ENCODE data around the gene ARHGAP44. TPM values are rescaled to one million over a fixed set of nuclear protein-coding genes. Genes with fewer than 3 reads are reported as not detected.

The ARHGAP44 gene
- total RNA-seq, 1 experiment from 2014 or later, result 7.3 TPM

DNA sequence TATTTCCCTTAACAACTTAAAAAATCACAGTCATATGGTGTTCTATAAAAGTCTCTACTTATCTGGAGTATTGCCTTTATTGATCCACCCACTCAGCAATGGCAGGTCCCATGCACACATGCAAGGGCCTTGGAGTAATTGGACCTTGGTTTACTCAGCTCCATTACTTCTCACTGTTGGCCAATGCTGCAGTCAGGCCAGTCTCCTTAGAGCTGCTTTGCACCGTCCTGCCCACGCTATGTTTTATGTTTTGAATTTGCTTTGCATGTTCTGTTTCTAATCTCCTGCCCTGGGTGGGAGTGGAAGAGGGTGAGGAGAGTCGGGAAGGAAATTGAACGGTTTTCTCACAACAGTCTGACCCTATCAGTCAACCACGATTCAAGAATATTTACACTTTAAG is 23.6 kb downstream of the ARHGAP44 start:
- H3K27ac ChIP-seq (ENCODE audit: low read depth, low read length), result no peak overlapping the region
- ATAC-seq, result no peak
- no peaks in the 10 kb centered on the region for H3K9me2 ChIP-seq (ENCODE audit: insufficient read depth)
- no peak overlapping the region for H3K9ac ChIP-seq (ENCODE audit: low read length)
- H2AFZ ChIP-seq (ENCODE audit: low read depth, low read length, poor library complexity, severe bottlenecking), result no peak overlapping the region
- intact Hi-C loops (cut with micrococcal nuclease), result no loop called here
- no peaks in the 10 kb centered on the region for H3K79me2 ChIP-seq (ENCODE audit: insufficient read depth, low read length)
- H3K9me3 ChIP-seq (ENCODE audit: control insufficient read depth in 1 of 2, insufficient read depth in 1 of 2, low read depth in 1 of 2, low read length in 2 of 2), result no peaks in the 10 kb centered on the region
- no peak overlapping the region for H3K4me2 ChIP-seq (ENCODE audit: low read length)
- H3K4me1 ChIP-seq (ENCODE audit: control insufficient read depth in 1 of 2, insufficient read depth in 2 of 2, low read length in 2 of 2), result no peaks in the 10 kb centered on the region
- POLR2A ChIA-PET, result no interaction called here
- no peak for DNase-seq (ENCODE audit: low read depth, low spot score)
- no peak for TF ChIP-seq TCF7L2 (IDR thresholded peaks at IDR 0.05; ENCODE audit: borderline replicate concordance, extremely low read depth, insufficient read depth, insufficient read length)
- TF ChIP-seq CEBPB (IDR thresholded peaks at IDR 0.05; ENCODE audit: low read depth), result no peak
- TF ChIP-seq, protein P1, sequence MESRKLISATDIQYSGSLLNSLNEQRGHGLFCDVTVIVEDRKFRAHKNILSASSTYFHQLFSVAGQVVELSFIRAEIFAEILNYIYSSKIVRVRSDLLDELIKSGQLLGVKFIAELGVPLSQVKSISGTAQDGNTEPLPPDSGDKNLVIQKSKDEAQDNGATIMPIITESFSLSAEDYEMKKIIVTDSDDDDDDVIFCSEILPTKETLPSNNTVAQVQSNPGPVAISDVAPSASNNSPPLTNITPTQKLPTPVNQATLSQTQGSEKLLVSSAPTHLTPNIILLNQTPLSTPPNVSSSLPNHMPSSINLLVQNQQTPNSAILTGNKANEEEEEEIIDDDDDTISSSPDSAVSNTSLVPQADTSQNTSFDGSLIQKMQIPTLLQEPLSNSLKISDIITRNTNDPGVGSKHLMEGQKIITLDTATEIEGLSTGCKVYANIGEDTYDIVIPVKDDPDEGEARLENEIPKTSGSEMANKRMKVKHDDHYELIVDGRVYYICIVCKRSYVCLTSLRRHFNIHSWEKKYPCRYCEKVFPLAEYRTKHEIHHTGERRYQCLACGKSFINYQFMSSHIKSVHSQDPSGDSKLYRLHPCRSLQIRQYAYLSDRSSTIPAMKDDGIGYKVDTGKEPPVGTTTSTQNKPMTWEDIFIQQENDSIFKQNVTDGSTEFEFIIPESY (IDR thresholded peaks at IDR 0.05; ENCODE audit: extremely low read depth, insufficient replicate concordance, low read length), result no peak
- H4K20me1 ChIP-seq (ENCODE audit: insufficient read depth), result no peaks in the 10 kb centered on the region
- 0 out of 2 replicates have a peak, but pooled peaks cover 3% of the 10 kb centered on the region for H3K27me3 ChIP-seq (ENCODE audit: insufficient read depth, low read length)
- H3K36me3 ChIP-seq (ENCODE audit: control insufficient read depth in 1 of 2, insufficient read depth in 2 of 2, low read length in 2 of 2), result no peaks in the 10 kb centered on the region
- no TSS peak for BruUV-seq (replicated peaks)
- H3K4me3 ChIP-seq (replicated peaks in 1 of 2; ENCODE audit: low read depth in 1 of 2, low read length in 2 of 2), result no peak overlapping the region
- RAD21 ChIA-PET (ENCODE audit: low non-redundant PET in 1 of 2, low total read pairs in 2 of 2, uncharacterized antibody in 2 of 2, unreplicated experiment in 2 of 2), result no interaction called here
- CTCF ChIA-PET, result no interaction called here

DNA sequence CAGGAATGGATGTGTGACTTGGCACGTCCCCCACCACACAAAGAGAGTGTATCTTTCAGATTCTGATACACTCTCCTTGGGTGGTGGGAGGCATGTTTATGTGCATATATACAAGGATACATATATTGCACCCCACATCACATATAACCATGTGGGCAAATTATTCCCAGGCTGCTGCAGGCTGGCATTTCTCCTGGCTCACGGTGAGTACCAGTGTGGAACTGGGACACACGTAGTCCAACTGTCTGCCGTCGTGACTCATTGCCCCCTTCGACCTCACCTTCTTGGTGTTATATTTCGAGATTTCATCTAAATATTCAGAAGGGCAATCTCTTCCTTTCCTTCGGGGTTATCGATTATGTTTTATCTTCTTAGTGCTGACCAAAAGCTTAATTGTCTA is 24.4 kb downstream of the ARHGAP44 start:
- 0 out of 2 replicates have a peak, but pooled peaks cover 3% of the 10 kb centered on the region for H3K27me3 ChIP-seq (ENCODE audit: insufficient read depth, low read length)
- no peaks in the 10 kb centered on the region for H3K9me2 ChIP-seq (ENCODE audit: insufficient read depth)
- H2AFZ ChIP-seq (ENCODE audit: low read depth, low read length, poor library complexity, severe bottlenecking), result no peak overlapping the region
- H3K4me2 ChIP-seq (ENCODE audit: low read length), result no peak overlapping the region
- intact Hi-C loops (cut with micrococcal nuclease), result no loop called here
- POLR2A ChIA-PET, result no interaction called here
- CTCF ChIA-PET, result no interaction called here
- no TSS peak for BruUV-seq (replicated peaks)
- TF ChIP-seq, protein P1 (IDR thresholded peaks at IDR 0.05; ENCODE audit: extremely low read depth, insufficient replicate concordance, low read length), result no peak
- TF ChIP-seq JUND (IDR thresholded peaks at IDR 0.05) (no peak), EZH2 (IDR thresholded peaks at IDR 0.05) (no peak), YY1 (IDR thresholded peaks at IDR 0.05; ENCODE audit: extremely low read depth, insufficient replicate concordance, low read depth, low read length) (no peak), EZH2phosphoT487 (IDR thresholded peaks at IDR 0.05; ENCODE audit: borderline replicate concordance) (no peak)
- H3K4me1 ChIP-seq (ENCODE audit: control insufficient read depth in 1 of 2, insufficient read depth in 2 of 2, low read length in 2 of 2), result no peaks in the 10 kb centered on the region
- H3K36me3 ChIP-seq (ENCODE audit: control insufficient read depth in 1 of 2, insufficient read depth in 2 of 2, low read length in 2 of 2), result no peaks in the 10 kb centered on the region
- no peak for DNase-seq (ENCODE audit: low read depth, low spot score)
- no peaks in the 10 kb centered on the region for H4K20me1 ChIP-seq (ENCODE audit: insufficient read depth)
- no peak for ATAC-seq
- H3K4me3 ChIP-seq (replicated peaks in 1 of 2; ENCODE audit: low read depth in 1 of 2, low read length in 2 of 2), result no peak overlapping the region
- RAD21 ChIA-PET (ENCODE audit: low non-redundant PET in 1 of 2, low total read pairs in 2 of 2, uncharacterized antibody in 2 of 2, unreplicated experiment in 2 of 2), result no interaction called here
- no peak overlapping the region for H3K9ac ChIP-seq (ENCODE audit: low read length)
- no peaks in the 10 kb centered on the region for H3K79me2 ChIP-seq (ENCODE audit: insufficient read depth, low read length)
- H3K27ac ChIP-seq (ENCODE audit: low read depth, low read length), result no peak overlapping the region
- H3K9me3 ChIP-seq (ENCODE audit: control insufficient read depth in 1 of 2, insufficient read depth in 1 of 2, low read depth in 1 of 2, low read length in 2 of 2), result no peaks in the 10 kb centered on the region
